HEK293 (cell line): ENCODE measurements around the gene RPL7A.

Source experiments
- CTCF ChIA-PET: fragments of 350-600 bp; formaldehyde crosslinking; extraction: SDS; loops from one replicate; lab custom pipeline; 2021; ENCODE audit warnings: antibody characterized with exemption; lab: Yijun Ruan, JAX
- POLR2A ChIA-PET: fragments of 300-600 bp; formaldehyde crosslinking; extraction: SDS; loops from one replicate; lab custom pipeline; 2020; ENCODE audit warnings: antibody characterized with exemption, inconsistent platforms; lab: Yijun Ruan, JAX
- H3K27ac ChIP-seq: fragments of 200-500 bp; sonication (Bioruptor generic); 2 replicates; pipeline ENCODE4 v1.5.1; 2014; ENCODE audit warnings: low read depth, low read length, control low read depth, inconsistent platforms; ENCODE audit errors: extremely low read depth
- H3K36me3 ChIP-seq, 2 experiments: fragments of 200-500 bp in 1 of 2; sonication (Bioruptor generic) in 1 of 2; 1 replicate in 1 of 2; 2 replicates in 1 of 2; pipeline ENCODE4 v1.5.1; 2014 to 2017; ENCODE audit warnings: inconsistent platforms in 2 of 2, low read length in 2 of 2; ENCODE audit not compliant: control insufficient read depth in 2 of 2, insufficient read depth in 1 of 2
- H3K4me1 ChIP-seq: fragments of 200-500 bp; sonication (Bioruptor generic); 2 replicates; pipeline ENCODE4 v1.5.1; 2014; ENCODE audit warnings: mild to moderate bottlenecking, low read length, inconsistent platforms; ENCODE audit not compliant: control insufficient read depth, insufficient read depth
- H3K4me3 ChIP-seq: 2 replicates; pipeline ENCODE4 v1.5.1; 2011; ENCODE audit warnings: low read depth, mild to moderate bottlenecking, control low read depth, low read length, moderate library complexity
- H3K9me3 ChIP-seq: fragments of 200-500 bp; sonication (Bioruptor generic); 2 replicates; pipeline ENCODE4 v1.5.1; 2014; ENCODE audit warnings: low read depth, low read length, inconsistent platforms; ENCODE audit not compliant: control insufficient read depth, insufficient read depth
- GLIS2 ChIP-seq: fragments of 450-650 bp; formaldehyde crosslinking; IDR thresholded peaks from 2 replicates; pipeline ENCODE4 v1.5.1; 2016; ENCODE audit warnings: missing biosample characterization, missing genetic modification characterization
- KLF1 ChIP-seq: fragments of 450-650 bp; formaldehyde crosslinking; IDR thresholded peaks from 2 replicates; pipeline ENCODE4 v1.5.1; 2016; ENCODE audit warnings: missing biosample characterization, missing genetic modification characterization
- KLF7 ChIP-seq: fragments of 450-650 bp; formaldehyde crosslinking; IDR thresholded peaks from 2 replicates; pipeline ENCODE4 v1.5.1; 2016; ENCODE audit warnings: missing biosample characterization, missing genetic modification characterization, borderline replicate concordance
- KLF9 ChIP-seq: fragments of 450-650 bp; formaldehyde crosslinking; IDR thresholded peaks from 2 replicates; pipeline ENCODE4 v1.5.1; 2016; ENCODE audit warnings: missing biosample characterization, missing genetic modification characterization, low read depth
- PRDM1 ChIP-seq: fragments of 450-650 bp; formaldehyde crosslinking; IDR thresholded peaks from 2 replicates; pipeline ENCODE4; 2016; ENCODE audit warnings: missing biosample characterization, missing genetic modification characterization
- SCRT2 ChIP-seq: fragments of 450-650 bp; formaldehyde crosslinking; IDR thresholded peaks from 2 replicates; pipeline ENCODE4 v1.5.1; 2016; ENCODE audit warnings: missing biosample characterization, missing genetic modification characterization
- SP3 ChIP-seq: fragments of 450-650 bp; formaldehyde crosslinking; IDR thresholded peaks from 2 replicates; pipeline ENCODE4 v1.5.1; 2016; ENCODE audit warnings: missing biosample characterization, missing genetic modification characterization
- SP7 ChIP-seq: fragments of 450-650 bp; formaldehyde crosslinking; IDR thresholded peaks from 2 replicates; pipeline ENCODE4 v1.5.1; 2016; ENCODE audit warnings: missing biosample characterization, missing genetic modification characterization
- TRIM28 ChIP-seq: IDR thresholded peaks from 2 replicates; pipeline ENCODE4 v1.6.1; 2011; ENCODE audit warnings: low read length, control low read depth, borderline replicate concordance
- ZBTB20 ChIP-seq: fragments of 450-650 bp; formaldehyde crosslinking; IDR thresholded peaks from 2 replicates; pipeline ENCODE4 v1.5.1; 2016; ENCODE audit warnings: missing biosample characterization, missing genetic modification characterization
- ZBTB7A ChIP-seq: fragments of 450-650 bp; formaldehyde crosslinking; IDR thresholded peaks from 2 replicates; pipeline ENCODE4 v1.5.1; 2016; ENCODE audit warnings: low read depth, missing biosample characterization, missing genetic modification characterization
- ZFHX2 ChIP-seq: fragments of 450-650 bp; formaldehyde crosslinking; conservative IDR thresholded peaks from 2 replicates; pipeline ENCODE4 v1.5.1; 2016; ENCODE audit warnings: missing biosample characterization, missing genetic modification characterization
- ZFP3 ChIP-seq: fragments of 450-650 bp; formaldehyde crosslinking; IDR thresholded peaks from 2 replicates; pipeline ENCODE4 v1.5.1; 2016; ENCODE audit warnings: low read depth, missing biosample characterization, missing genetic modification characterization
- ZNF140 ChIP-seq: fragments of 450-650 bp; formaldehyde crosslinking; IDR thresholded peaks from 2 replicates; pipeline ENCODE4 v1.5.1; 2016; ENCODE audit warnings: missing biosample characterization, missing genetic modification characterization
- ZNF155 ChIP-seq: fragments of 450-650 bp; formaldehyde crosslinking; IDR thresholded peaks from 2 replicates; pipeline ENCODE4 v1.5.1; 2016; ENCODE audit warnings: missing biosample characterization, missing genetic modification characterization
- ZNF16 ChIP-seq: fragments of 450-650 bp; formaldehyde crosslinking; IDR thresholded peaks from 2 replicates; pipeline ENCODE4 v1.5.1; 2016; ENCODE audit warnings: low read depth, missing biosample characterization, missing genetic modification characterization
- ZNF24 ChIP-seq: fragments of 450-650 bp; formaldehyde crosslinking; IDR thresholded peaks from 2 replicates; pipeline ENCODE4 v1.5.1; 2016; ENCODE audit warnings: missing biosample characterization, missing genetic modification characterization
- ZNF311 ChIP-seq: fragments of 450-650 bp; formaldehyde crosslinking; IDR thresholded peaks from 2 replicates; pipeline ENCODE4 v1.5.1; 2017; ENCODE audit warnings: missing biosample characterization, missing genetic modification characterization, borderline replicate concordance
- ZNF341 ChIP-seq: fragments of 450-650 bp; formaldehyde crosslinking; IDR thresholded peaks from 2 replicates; pipeline ENCODE4; 2016; ENCODE audit warnings: low read depth, missing biosample characterization, missing genetic modification characterization
- ZNF596 ChIP-seq: fragments of 450-650 bp; IDR thresholded peaks from 2 replicates; pipeline ENCODE4 v1.5.0; 2018; ENCODE audit warnings: missing biosample characterization, mild to moderate bottlenecking, missing genetic modification characterization, moderate library complexity
- ZNF654 ChIP-seq: fragments of 450-650 bp; formaldehyde crosslinking; IDR thresholded peaks from 2 replicates; pipeline ENCODE4 v1.5.1; 2016; ENCODE audit warnings: low read depth, missing biosample characterization, missing genetic modification characterization
- ZNF837 ChIP-seq: fragments of 450-650 bp; formaldehyde crosslinking; IDR thresholded peaks from 2 replicates; pipeline ENCODE4 v1.5.1; 2016; ENCODE audit warnings: missing biosample characterization, missing genetic modification characterization
- TF ChIP-seq, protein P1 (sequence below): fragments of 450-650 bp; formaldehyde crosslinking; IDR thresholded peaks from 2 replicates; pipeline ENCODE4 v1.5.1; 2016; ENCODE audit warnings: missing biosample characterization, missing genetic modification characterization
- TF ChIP-seq, protein P2 (sequence below): fragments of 450-650 bp; formaldehyde crosslinking; IDR thresholded peaks from 2 replicates; pipeline ENCODE4 v1.5.1; 2016; ENCODE audit warnings: missing biosample characterization, missing genetic modification characterization, low read depth
- TF ChIP-seq, protein P3 (sequence below): fragments of 450-650 bp; formaldehyde crosslinking; IDR thresholded peaks from 2 replicates; pipeline ENCODE4 v1.5.1; 2016; ENCODE audit warnings: missing biosample characterization, missing genetic modification characterization
- TF ChIP-seq, protein P4 (sequence below): fragments of 450-650 bp; formaldehyde crosslinking; IDR thresholded peaks from 2 replicates; pipeline ENCODE4 v1.5.1; 2016; ENCODE audit warnings: missing biosample characterization, missing genetic modification characterization

RPL7A gene

DNA sequence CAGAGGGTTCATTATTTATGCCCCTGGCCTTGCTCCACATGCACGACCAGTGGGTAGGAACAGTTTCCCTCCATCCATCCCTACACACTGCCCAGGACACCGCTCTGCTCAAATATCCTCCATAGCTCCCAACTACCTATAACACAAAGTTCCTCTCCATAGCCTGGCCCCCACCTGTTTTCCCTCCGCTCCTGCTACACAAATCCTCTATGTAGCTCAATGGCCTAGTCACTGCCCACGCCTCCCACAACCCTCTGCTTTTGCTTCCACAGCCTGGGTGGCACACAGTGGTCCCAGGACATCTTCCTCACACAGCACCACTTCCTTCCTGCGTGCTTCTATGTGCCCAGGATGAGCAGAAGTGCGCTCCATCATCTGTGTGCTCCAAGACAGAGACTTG lies 49.4 kb downstream of the RPL7A start:
- no peaks in the 10 kb centered on the region for H3K9me3 ChIP-seq
- H3K4me3 ChIP-seq, result no peak overlapping the region
- H3K27ac ChIP-seq, result no peak overlapping the region
- H3K4me1 ChIP-seq, result no peaks in the 10 kb centered on the region
- peaks cover 0 to 10% of the 10 kb centered on the region in 2 experiments; a peak in 1 of 3 replicates for H3K36me3 ChIP-seq
- peak; percentile 55 for TF ChIP-seq SCRT2 (tag by site-specific recombination)
- TF ChIP-seq ZNF16, result peak; percentile 87
- TF ChIP-seq ZFHX2 (tag by site-specific recombination), result peak; percentile 48
- no peak for TF ChIP-seq ZNF596 (tag by site-specific recombination)
- POLR2A ChIA-PET, result no interaction called here
- CTCF ChIA-PET, result interaction anchor here (0.5 to 1.4 kb wide), 4 partner anchors 9 to 91 kb away, joined by 3 to 9 read pairs (median 4); no protein-coding TSS in a partner anchor

GRCh38 chr9:133397895-133398294 lies 49.9 kb downstream of the RPL7A start:
- POLR2A ChIA-PET, result interaction anchor here (2.2 kb wide), 1 partner anchor 62 kb away, joined by 5 read pairs; the partner anchor contains the start of gene CACFD1
- Histone ChIP-seq H3K27ac (no peak overlapping the region), H3K4me3 (no peak overlapping the region), H3K36me3 (peaks cover 0 to 13% of the 10 kb centered on the region in 2 experiments; a peak in 1 of 3 replicates), H3K9me3 (no peaks in the 10 kb centered on the region), H3K4me1 (no peaks in the 10 kb centered on the region)
- TF ChIP-seq KLF7 (tag by site-specific recombination) (no peak), ZNF140 (tag by site-specific recombination) (no peak), KLF9 (tag by site-specific recombination) (no peak), KLF1 (tag by site-specific recombination) (no peak), ZNF654 (tag by site-specific recombination) (no peak), ZNF155 (tag by site-specific recombination) (no peak), ZBTB20 (no peak)
- TF ChIP-seq, protein P1, sequence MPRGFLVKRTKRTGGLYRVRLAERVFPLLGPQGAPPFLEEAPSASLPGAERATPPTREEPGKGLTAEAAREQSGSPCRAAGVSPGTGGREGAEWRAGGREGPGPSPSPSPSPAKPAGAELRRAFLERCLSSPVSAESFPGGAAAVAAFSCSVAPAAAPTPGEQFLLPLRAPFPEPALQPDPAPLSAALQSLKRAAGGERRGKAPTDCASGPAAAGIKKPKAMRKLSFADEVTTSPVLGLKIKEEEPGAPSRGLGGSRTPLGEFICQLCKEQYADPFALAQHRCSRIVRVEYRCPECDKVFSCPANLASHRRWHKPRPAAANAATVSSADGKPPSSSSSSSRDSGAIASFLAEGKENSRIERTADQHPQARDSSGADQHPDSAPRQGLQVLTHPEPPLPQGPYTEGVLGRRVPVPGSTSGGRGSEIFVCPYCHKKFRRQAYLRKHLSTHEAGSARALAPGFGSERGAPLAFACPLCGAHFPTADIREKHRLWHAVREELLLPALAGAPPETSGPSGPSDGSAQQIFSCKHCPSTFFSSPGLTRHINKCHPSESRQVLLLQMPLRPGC (tag by site-specific recombination), result no peak
- TF ChIP-seq, protein P2, sequence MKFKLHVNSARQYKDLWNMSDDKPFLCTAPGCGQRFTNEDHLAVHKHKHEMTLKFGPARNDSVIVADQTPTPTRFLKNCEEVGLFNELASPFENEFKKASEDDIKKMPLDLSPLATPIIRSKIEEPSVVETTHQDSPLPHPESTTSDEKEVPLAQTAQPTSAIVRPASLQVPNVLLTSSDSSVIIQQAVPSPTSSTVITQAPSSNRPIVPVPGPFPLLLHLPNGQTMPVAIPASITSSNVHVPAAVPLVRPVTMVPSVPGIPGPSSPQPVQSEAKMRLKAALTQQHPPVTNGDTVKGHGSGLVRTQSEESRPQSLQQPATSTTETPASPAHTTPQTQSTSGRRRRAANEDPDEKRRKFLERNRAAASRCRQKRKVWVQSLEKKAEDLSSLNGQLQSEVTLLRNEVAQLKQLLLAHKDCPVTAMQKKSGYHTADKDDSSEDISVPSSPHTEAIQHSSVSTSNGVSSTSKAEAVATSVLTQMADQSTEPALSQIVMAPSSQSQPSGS (tag by site-specific recombination), result no peak
- CTCF ChIA-PET, result interaction anchor here (0.6 to 1.4 kb wide), 5 partner anchors 8 to 90 kb away, joined by 3 to 9 read pairs (median 4); no protein-coding TSS in a partner anchor

GRCh38 chr9:133400292-133400691 lies 52.3 kb downstream of the RPL7A start:
- Histone ChIP-seq H3K36me3 (peaks cover 0 to 36% of the 10 kb centered on the region in 2 experiments; a peak in 1 of 3 replicates), H3K4me1 (no peaks in the 10 kb centered on the region), H3K27ac (no peak overlapping the region), H3K9me3 (no peaks in the 10 kb centered on the region), H3K4me3 (no peak overlapping the region)
- CTCF ChIA-PET, result interaction anchor here (0.6 to 1.5 kb wide), 5 partner anchors 10 to 593 kb away, joined by 3 to 6 read pairs (median 4); no protein-coding TSS in a partner anchor
- POLR2A ChIA-PET, result interaction anchor here (0.6 to 1.4 kb wide), 4 partner anchors 52 to 388 kb away, joined by 4 to 5 read pairs (median 4); partner anchors contain the start of genes MED22 and RPL7A
- TF ChIP-seq ZNF837 (tag by site-specific recombination), result no peak
- TF ChIP-seq PRDM1 (tag by site-specific recombination), result no peak
- no peak for TF ChIP-seq ZNF24 (tag by site-specific recombination)
- TF ChIP-seq, protein P3, sequence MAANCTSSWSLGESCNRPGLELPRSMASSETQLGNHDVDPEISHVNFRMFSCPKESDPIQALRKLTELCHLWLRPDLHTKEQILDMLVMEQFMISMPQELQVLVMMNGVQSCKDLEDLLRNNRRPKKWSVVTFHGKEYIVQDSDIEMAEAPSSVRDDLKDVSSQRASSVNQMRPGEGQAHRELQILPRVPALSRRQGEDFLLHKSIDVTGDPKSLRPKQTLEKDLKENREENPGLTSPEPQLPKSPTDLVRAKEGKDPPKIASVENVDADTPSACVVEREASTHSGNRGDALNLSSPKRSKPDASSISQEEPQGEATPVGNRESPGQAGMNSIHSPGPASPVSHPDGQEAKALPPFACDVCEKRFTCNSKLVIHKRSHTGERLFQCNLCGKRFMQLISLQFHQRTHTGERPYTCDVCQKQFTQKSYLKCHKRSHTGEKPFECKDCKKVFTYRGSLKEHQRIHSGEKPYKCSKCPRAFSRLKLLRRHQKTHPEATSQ (tag by site-specific recombination), result no peak
- no peak for TF ChIP-seq SP7 (tag by site-specific recombination)
- no peak for TF ChIP-seq GLIS2 (tag by site-specific recombination)
- no peak for TF ChIP-seq ZNF311 (tag by site-specific recombination)
- TF ChIP-seq ZFP3 (tag by site-specific recombination), result no peak
- no peak for TF ChIP-seq ZBTB7A (tag by site-specific recombination)
- TF ChIP-seq SP3, result no peak
- TF ChIP-seq TRIM28, result no peak
- no peak for TF ChIP-seq ZNF341 (tag by site-specific recombination)
- TF ChIP-seq, protein P4, sequence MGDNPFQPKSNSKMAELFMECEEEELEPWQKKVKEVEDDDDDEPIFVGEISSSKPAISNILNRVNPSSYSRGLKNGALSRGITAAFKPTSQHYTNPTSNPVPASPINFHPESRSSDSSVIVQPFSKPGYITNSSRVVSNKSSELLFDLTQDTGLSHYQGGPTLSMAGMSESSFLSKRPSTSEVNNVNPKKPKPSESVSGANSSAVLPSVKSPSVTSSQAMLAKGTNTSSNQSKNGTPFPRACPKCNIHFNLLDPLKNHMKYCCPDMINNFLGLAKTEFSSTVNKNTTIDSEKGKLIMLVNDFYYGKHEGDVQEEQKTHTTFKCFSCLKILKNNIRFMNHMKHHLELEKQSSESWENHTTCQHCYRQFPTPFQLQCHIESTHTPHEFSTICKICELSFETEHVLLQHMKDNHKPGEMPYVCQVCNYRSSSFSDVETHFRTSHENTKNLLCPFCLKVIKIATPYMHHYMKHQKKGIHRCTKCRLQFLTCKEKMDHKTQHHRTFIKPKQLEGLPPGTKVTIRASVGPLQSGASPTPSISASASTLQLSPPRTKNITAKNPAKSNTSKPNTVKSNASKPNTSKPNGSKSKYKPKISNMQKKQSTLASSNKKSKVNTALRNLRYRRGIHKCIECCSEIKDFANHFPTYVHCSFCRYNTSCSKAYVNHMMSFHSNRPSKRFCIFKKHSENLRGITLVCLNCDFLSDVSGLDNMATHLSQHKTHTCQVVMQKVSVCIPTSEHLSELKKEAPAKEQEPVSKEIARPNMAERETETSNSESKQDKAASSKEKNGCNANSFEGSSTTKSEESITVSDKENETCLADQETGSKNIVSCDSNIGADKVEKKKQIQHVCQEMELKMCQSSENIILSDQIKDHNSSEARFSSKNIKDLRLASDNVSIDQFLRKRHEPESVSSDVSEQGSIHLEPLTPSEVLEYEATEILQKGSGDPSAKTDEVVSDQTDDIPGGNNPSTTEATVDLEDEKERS, result no peak
